Activated naive CD8-positive, alpha-beta T cell treated with anti-CD3 and anti-CD28 coated beads, Interleukin-2, amount 50 U/mL, for 24 hours (primary cell): ENCODE measurements around the gene SAMD4A.

Experiments
- ATAC-seq: fragments of 150-1000 bp; cut with Tn5 transposase; one replicate; pipeline ENCODE4 v1.10.0; 2021
- DNase-seq: peaks from one replicate; pipeline ENCODE4 v3.0.0; 2021
- H3K27ac Mint-ChIP-seq: one replicate; pipeline ENCODE4 v1.8.0; 2021; ENCODE audit warnings: mild to moderate bottlenecking, mixed read lengths
- H3K27me3 Mint-ChIP-seq: one replicate; pipeline ENCODE4 v1.8.0; 2021; ENCODE audit warnings: mixed read lengths
- H3K36me3 Mint-ChIP-seq: one replicate; pipeline ENCODE4 v1.8.0; 2021; ENCODE audit warnings: low read depth, mixed read lengths
- H3K4me1 Mint-ChIP-seq: one replicate; pipeline ENCODE4 v1.8.0; 2021; ENCODE audit warnings: mixed read lengths
- H3K4me3 Mint-ChIP-seq: one replicate; pipeline ENCODE4 v1.8.0; 2021; ENCODE audit warnings: mild to moderate bottlenecking, moderate library complexity, mixed read lengths
- H3K9me3 Mint-ChIP-seq: one replicate; pipeline ENCODE4 v1.8.0; 2021; ENCODE audit warnings: mixed read lengths

SAMD4A gene

GRCh38 chr14:54659365-54659764 lies 92.4 kb downstream of the SAMD4A start:
- no peaks in the 10 kb centered on the region for H3K36me3 Mint-ChIP-seq
- H3K27me3 Mint-ChIP-seq, result peaks cover 7% of the 10 kb centered on the region
- H3K4me3 Mint-ChIP-seq, result no peak overlapping the region
- no peak for DNase-seq
- no peaks in the 10 kb centered on the region for H3K9me3 Mint-ChIP-seq
- H3K27ac Mint-ChIP-seq, result no peak overlapping the region
- ATAC-seq, result no peak
- H3K4me1 Mint-ChIP-seq, result no peaks in the 10 kb centered on the region

- ATAC-seq (no peak), DNase-seq (no peak)
- Mint-ChIP-seq H3K4me1 (no peaks in the 10 kb centered on the region), H3K36me3 (no peaks in the 10 kb centered on the region), H3K4me3 (no peak overlapping the region), H3K27me3 (no peaks in the 10 kb centered on the region), H3K27ac (no peak overlapping the region), H3K9me3 (no peaks in the 10 kb centered on the region)
These were observed 93.7 kb downstream of the SAMD4A start for GRCh38 chr14:54660604-54661111.

GRCh38 chr14:54662491-54663133 lies 95.7 kb downstream of the SAMD4A start:
- Mint-ChIP-seq H3K27ac (no peak overlapping the region), H3K4me3 (no peak overlapping the region), H3K9me3 (no peaks in the 10 kb centered on the region), H3K36me3 (no peaks in the 10 kb centered on the region), H3K27me3 (no peaks in the 10 kb centered on the region), H3K4me1 (peaks cover 5% of the 10 kb centered on the region)
- DNase-seq (no peak), ATAC-seq (no peak)

- Mint-ChIP-seq H3K27ac (no peak overlapping the region), H3K27me3 (peaks cover 9% of the 10 kb centered on the region)
These were observed 98.0 kb downstream of the SAMD4A start for GRCh38 chr14:54664961-54665360.

GRCh38 chr14:54665946-54666345 lies 99.0 kb downstream of the SAMD4A start:
- H3K4me1 Mint-ChIP-seq, result peaks cover 21% of the 10 kb centered on the region
- ATAC-seq (peak; percentile 40), DNase-seq (no peak)
- no peaks in the 10 kb centered on the region for H3K9me3 Mint-ChIP-seq
- H3K4me3 Mint-ChIP-seq, result no peak overlapping the region
- H3K36me3 Mint-ChIP-seq, result peaks cover 2% of the 10 kb centered on the region
- peaks cover 12% of the 10 kb centered on the region for H3K27me3 Mint-ChIP-seq
- no peak overlapping the region for H3K27ac Mint-ChIP-seq

More at GRCh38 chr14:54664961-54665360, 98.0 kb downstream of the SAMD4A start:
- Mint-ChIP-seq H3K36me3 (peaks cover 2% of the 10 kb centered on the region), H3K4me3 (no peak overlapping the region), H3K4me1 (peaks cover 11% of the 10 kb centered on the region), H3K9me3 (no peaks in the 10 kb centered on the region)
- ATAC-seq (no peak), DNase-seq (no peak)

- no peak overlapping the region for H3K4me3 Mint-ChIP-seq
- peaks cover 12% of the 10 kb centered on the region for H3K27me3 Mint-ChIP-seq
- ATAC-seq (no peak), DNase-seq (no peak)
- H3K27ac Mint-ChIP-seq, result no peak overlapping the region
- H3K36me3 Mint-ChIP-seq, result peaks cover 2% of the 10 kb centered on the region
- no peaks in the 10 kb centered on the region for H3K9me3 Mint-ChIP-seq
- H3K4me1 Mint-ChIP-seq, result peaks cover 21% of the 10 kb centered on the region
These were observed 100.3 kb downstream of the SAMD4A start for GRCh38 chr14:54667026-54667744.

GRCh38 chr14:54667764-54668163 lies 100.8 kb downstream of the SAMD4A start:
- no peak for DNase-seq
- Mint-ChIP-seq H3K4me3 (no peak overlapping the region), H3K9me3 (no peaks in the 10 kb centered on the region), H3K27ac (no peak overlapping the region), H3K27me3 (peaks cover 13% of the 10 kb centered on the region), H3K4me1 (peaks cover 23% of the 10 kb centered on the region), H3K36me3 (peaks cover 2% of the 10 kb centered on the region)
- no peak for ATAC-seq

- Mint-ChIP-seq H3K9me3 (no peaks in the 10 kb centered on the region), H3K36me3 (peaks cover 2% of the 10 kb centered on the region), H3K4me1 (peaks cover 29% of the 10 kb centered on the region), H3K4me3 (no peak overlapping the region), H3K27me3 (peaks cover 18% of the 10 kb centered on the region), H3K27ac (peak overlapping the region; percentile 61)
- peak; percentile 53 for ATAC-seq
- no peak for DNase-seq
These were observed 103.0 kb downstream of the SAMD4A start for GRCh38 chr14:54669721-54670561.

GRCh38 chr14:54671537-54671936 lies 104.6 kb downstream of the SAMD4A start:
- H3K4me3 Mint-ChIP-seq, result no peak overlapping the region
- H3K36me3 Mint-ChIP-seq, result peaks cover 2% of the 10 kb centered on the region
- H3K9me3 Mint-ChIP-seq, result no peaks in the 10 kb centered on the region
- no peak for ATAC-seq
- DNase-seq, result no peak
- peaks cover 24% of the 10 kb centered on the region for H3K4me1 Mint-ChIP-seq
- H3K27ac Mint-ChIP-seq, result no peak overlapping the region
- H3K27me3 Mint-ChIP-seq, result peaks cover 18% of the 10 kb centered on the region

GRCh38 chr14:54672181-54672580 lies 105.3 kb downstream of the SAMD4A start:
- H3K4me3 Mint-ChIP-seq, result no peak overlapping the region
- H3K9me3 Mint-ChIP-seq, result no peaks in the 10 kb centered on the region

GRCh38 chr14:54672688-54673087 lies 105.8 kb downstream of the SAMD4A start:
- H3K27ac Mint-ChIP-seq, result no peak overlapping the region
- H3K4me1 Mint-ChIP-seq, result peaks cover 34% of the 10 kb centered on the region
- H3K4me3 Mint-ChIP-seq, result no peak overlapping the region
- no peaks in the 10 kb centered on the region for H3K9me3 Mint-ChIP-seq
- no peak for ATAC-seq
- peaks cover 18% of the 10 kb centered on the region for H3K27me3 Mint-ChIP-seq
- peaks cover 2% of the 10 kb centered on the region for H3K36me3 Mint-ChIP-seq
- DNase-seq, result no peak

More at GRCh38 chr14:54672181-54672580, 105.3 kb downstream of the SAMD4A start:
- peaks cover 2% of the 10 kb centered on the region for H3K36me3 Mint-ChIP-seq
- peaks cover 31% of the 10 kb centered on the region for H3K4me1 Mint-ChIP-seq
- no peak overlapping the region for H3K27ac Mint-ChIP-seq
- peaks cover 18% of the 10 kb centered on the region for H3K27me3 Mint-ChIP-seq
- no peak for ATAC-seq
- DNase-seq, result no peak

- H3K4me1 Mint-ChIP-seq, result peaks cover 34% of the 10 kb centered on the region
These were observed 106.5 kb downstream of the SAMD4A start for GRCh38 chr14:54673193-54674045.

GRCh38 chr14:54674046-54674741 lies 107.3 kb downstream of the SAMD4A start:
- Mint-ChIP-seq H3K9me3 (no peaks in the 10 kb centered on the region), H3K4me3 (no peak overlapping the region), H3K27ac (no peak overlapping the region), H3K27me3 (peaks cover 11% of the 10 kb centered on the region), H3K36me3 (no peaks in the 10 kb centered on the region), H3K4me1 (peaks cover 34% of the 10 kb centered on the region)
- ATAC-seq (peak; percentile 58), DNase-seq (no peak)

More at GRCh38 chr14:54673193-54674045, 106.5 kb downstream of the SAMD4A start:
- DNase-seq (no peak), ATAC-seq (no peak)
- no peak overlapping the region for H3K27ac Mint-ChIP-seq
- H3K4me3 Mint-ChIP-seq, result no peak overlapping the region
- no peaks in the 10 kb centered on the region for H3K9me3 Mint-ChIP-seq
- H3K36me3 Mint-ChIP-seq, result no peaks in the 10 kb centered on the region
- H3K27me3 Mint-ChIP-seq, result peaks cover 11% of the 10 kb centered on the region
